Mesenchymal stem cell (in vitro differentiated cells and primary cell): Measurements from ENCODE around the gene WDFY2.

Experiments
- DNase-seq: peaks from one replicate; pipeline ENCODE4 v3.0.0-alpha.2; 2013
- H2AFZ ChIP-seq: one replicate; pipeline ENCODE4 v1.6.1; 2013; ENCODE audit warnings: low read depth, mild to moderate bottlenecking, control low read depth, inconsistent platforms, low read length, moderate library complexity
- H2AK5ac ChIP-seq: 2 replicates; pipeline ENCODE4 v1.6.1; 2013; ENCODE audit warnings: low read length, moderate library complexity, mild to moderate bottlenecking, inconsistent platforms; ENCODE audit not compliant: severe bottlenecking
- H2BK120ac ChIP-seq: one replicate; pipeline ENCODE4 v1.6.1; 2013; ENCODE audit warnings: low read depth, mild to moderate bottlenecking, inconsistent platforms, low read length, moderate library complexity
- H2BK12ac ChIP-seq, 2 experiments: one replicate each; pipeline ENCODE4 v1.6.1; 2013; ENCODE audit warnings: inconsistent platforms in 2 of 2, low read length in 2 of 2, mild to moderate bottlenecking in 2 of 2, moderate library complexity in 2 of 2, control low read depth in 1 of 2
- H2BK15ac ChIP-seq: one replicate; pipeline ENCODE4 v1.6.1; 2013; ENCODE audit warnings: mild to moderate bottlenecking, low read depth, inconsistent platforms; ENCODE audit not compliant: poor library complexity, severe bottlenecking
- H2BK5ac ChIP-seq: 2 replicates; pipeline ENCODE4 v1.6.1; 2013; ENCODE audit warnings: low read depth, mild to moderate bottlenecking, low read length, control low read depth, inconsistent platforms; ENCODE audit not compliant: poor library complexity, severe bottlenecking
- H3K14ac ChIP-seq, 2 experiments: one replicate each; pipeline ENCODE4 v1.6.1; 2013; ENCODE audit warnings: inconsistent platforms in 2 of 2, low read length in 2 of 2, control low read depth in 1 of 2, mild to moderate bottlenecking in 1 of 2, moderate library complexity in 1 of 2
- H3K18ac ChIP-seq, 2 experiments: one replicate each; pipeline ENCODE4 v1.6.1; 2013; ENCODE audit warnings: inconsistent platforms in 2 of 2, low read length in 2 of 2, control low read depth in 1 of 2, low read depth in 1 of 2, mild to moderate bottlenecking in 1 of 2
- H3K23ac ChIP-seq, 2 experiments: one replicate each; pipeline ENCODE4 v1.6.1; 2013; ENCODE audit warnings: inconsistent platforms in 2 of 2, low read length in 2 of 2, mild to moderate bottlenecking in 2 of 2, moderate library complexity in 2 of 2, control low read depth in 1 of 2
- H3K27ac ChIP-seq: 2 replicates; pipeline ENCODE4 v1.5.1; 2013; ENCODE audit warnings: mild to moderate bottlenecking, moderate library complexity, low read length, control low read depth, inconsistent platforms; ENCODE audit not compliant: poor library complexity, severe bottlenecking
- H3K27me3 ChIP-seq, 2 experiments: 2 replicates each; pipeline versions ENCODE4 v1.6.1 to v1.7.0; 2013; ENCODE audit warnings: low read length in 2 of 2, mild to moderate bottlenecking in 2 of 2, moderate library complexity in 2 of 2, control low read depth in 1 of 2, inconsistent platforms in 1 of 2; ENCODE audit not compliant: control insufficient read depth in 1 of 2, insufficient read depth in 1 of 2
- H3K36me3 ChIP-seq, 2 experiments: 2 replicates each; pipeline versions ENCODE4 v1.6.1 to v1.7.0; 2013; ENCODE audit warnings: low read length in 2 of 2, control low read depth in 1 of 2, inconsistent platforms in 1 of 2, low read depth in 1 of 2, mild to moderate bottlenecking in 1 of 2; ENCODE audit not compliant: insufficient read depth in 2 of 2, control insufficient read depth in 1 of 2
- H3K4ac ChIP-seq, 2 experiments: one replicate each; pipeline ENCODE4 v1.6.1; 2013; ENCODE audit warnings: inconsistent platforms in 2 of 2, low read length in 2 of 2, mild to moderate bottlenecking in 2 of 2, moderate library complexity in 2 of 2, control low read depth in 1 of 2, low read depth in 1 of 2
- H3K4me1 ChIP-seq: 2 replicates; pipeline ENCODE4 v1.6.1; 2013; ENCODE audit warnings: low read depth, low read length, control low read depth; ENCODE audit not compliant: control insufficient read depth, insufficient read depth
- H3K4me2 ChIP-seq: 2 replicates; pipeline ENCODE4 v1.6.1; 2013; ENCODE audit warnings: low read length, mild to moderate bottlenecking, inconsistent platforms; ENCODE audit not compliant: poor library complexity, severe bottlenecking
- H3K4me3 ChIP-seq, 2 experiments: 2 replicates each; pipeline versions ENCODE4 v1.5.1 to v1.7.0; 2013; ENCODE audit warnings: low read length in 2 of 2, mild to moderate bottlenecking in 2 of 2, control low read depth in 1 of 2, low read depth in 1 of 2; ENCODE audit not compliant: insufficient read depth in 1 of 2
- H3K79me1 ChIP-seq: replicated peaks from 2 replicates; pipeline ENCODE4 v1.6.1; 2013; ENCODE audit warnings: mild to moderate bottlenecking, control low read depth, low read length, inconsistent platforms; ENCODE audit not compliant: poor library complexity, severe bottlenecking
- H3K9ac ChIP-seq: 2 replicates; pipeline ENCODE4 v1.7.0; 2013; ENCODE audit warnings: mild to moderate bottlenecking, low read length, moderate library complexity
- H3K9me3 ChIP-seq: 2 replicates; pipeline ENCODE4 v1.7.0; 2013; ENCODE audit warnings: mild to moderate bottlenecking, low read length; ENCODE audit not compliant: control insufficient read depth
- H4K8ac ChIP-seq: one replicate; pipeline ENCODE4 v1.6.1; 2013; ENCODE audit warnings: inconsistent platforms, mild to moderate bottlenecking, low read length, moderate library complexity
- H4K91ac ChIP-seq: one replicate; pipeline ENCODE4 v1.6.1; 2013; ENCODE audit warnings: mild to moderate bottlenecking, low read length, inconsistent platforms
- WGBS: methylation state at CpG from one replicate; pipeline ENCODE4 v1.1.7; 2013; ENCODE audit warnings: mixed read lengths; 5-methylcytosine and 5-hydroxymethylcytosine counted together

Gene WDFY2

DNA sequence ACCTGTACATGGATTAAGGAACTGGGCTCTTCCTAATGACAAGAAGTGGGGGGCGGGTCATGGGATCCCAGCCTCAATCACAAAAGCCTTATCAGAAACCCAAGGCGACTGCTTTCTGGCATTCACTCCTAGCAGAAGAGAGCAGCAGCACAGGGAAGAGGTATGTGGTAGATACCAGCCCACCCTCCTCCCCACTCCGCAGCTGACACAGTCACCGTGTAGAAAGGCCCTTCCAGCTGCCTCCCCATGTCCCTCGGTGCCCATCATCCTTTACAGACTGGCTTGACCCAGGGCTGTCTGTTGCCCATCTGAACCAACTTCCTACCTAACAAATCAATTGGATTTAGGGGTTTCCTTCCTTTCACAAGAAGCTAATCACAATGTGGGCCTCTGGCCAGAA, 222.8 kb downstream of the WDFY2 start:
- DNase-seq: no peak
- WGBS: 77% methylated on average over 5 of the region's 5 CpGs

DNA sequence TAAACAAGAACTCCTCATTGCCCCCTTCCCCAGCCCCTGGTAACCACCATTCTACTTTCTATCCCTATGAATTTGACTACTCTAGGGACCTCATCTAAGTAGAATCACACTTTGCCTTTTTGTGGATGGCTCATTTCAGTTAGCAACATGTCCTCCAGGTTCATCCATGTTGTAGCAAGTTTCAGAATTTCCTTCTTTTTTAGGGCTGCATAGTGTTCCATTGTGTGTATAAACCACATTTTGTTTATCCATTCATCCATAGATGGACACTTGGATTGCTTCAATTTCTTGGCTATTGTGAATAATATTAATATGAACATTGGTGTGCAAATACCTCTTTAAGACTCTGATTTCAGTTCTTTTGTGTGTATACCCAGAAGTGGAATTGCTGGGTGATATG, 224.5 kb downstream of the WDFY2 start:
- no peak overlapping the region for H3K18ac ChIP-seq
- H4K8ac ChIP-seq: no peak overlapping the region
- no peak overlapping the region for H2AK5ac ChIP-seq
- H3K9ac ChIP-seq: no peak overlapping the region
- no peaks in the 10 kb centered on the region for H3K27me3 ChIP-seq
- H2BK5ac ChIP-seq: no peak overlapping the region
- no peaks in the 10 kb centered on the region for H3K36me3 ChIP-seq
- H3K4me3 ChIP-seq: no peak overlapping the region
- H2BK15ac ChIP-seq: no peak overlapping the region
- no peaks in the 10 kb centered on the region for H3K9me3 ChIP-seq
- H3K27ac ChIP-seq: no peak overlapping the region
- H3K14ac ChIP-seq: no peak overlapping the region
- H3K23ac ChIP-seq: no peak overlapping the region
- H4K91ac ChIP-seq: no peak overlapping the region
- no peak overlapping the region for H3K4ac ChIP-seq
- H2BK120ac ChIP-seq: no peak overlapping the region
- no peak for DNase-seq
- no peak overlapping the region for H2BK12ac ChIP-seq
- H3K4me2 ChIP-seq: no peak overlapping the region
- H3K79me1 ChIP-seq: no peaks in the 10 kb centered on the region
- H2AFZ ChIP-seq: no peak overlapping the region
- peaks cover 10% of the 10 kb centered on the region for H3K4me1 ChIP-seq

More for the DNA sequence above, 222.8 kb downstream of the WDFY2 start:
- H3K36me3 ChIP-seq: no peaks in the 10 kb centered on the region
- no peak overlapping the region for H3K23ac ChIP-seq
- H2BK120ac ChIP-seq: no peak overlapping the region
- no peak overlapping the region for H2AK5ac ChIP-seq
- H2BK15ac ChIP-seq: no peak overlapping the region
- H3K4me2 ChIP-seq: no peak overlapping the region
- no peak overlapping the region for H2AFZ ChIP-seq
- peaks cover 5% of the 10 kb centered on the region for H3K79me1 ChIP-seq
- no peak overlapping the region for H2BK12ac ChIP-seq
- H3K9me3 ChIP-seq: no peaks in the 10 kb centered on the region
- no peak overlapping the region for H3K18ac ChIP-seq
- no peak overlapping the region for H3K4ac ChIP-seq
- H3K14ac ChIP-seq: no peak overlapping the region
- H3K4me1 ChIP-seq: peaks cover 18% of the 10 kb centered on the region
- no peak overlapping the region for H3K27ac ChIP-seq
- no peaks in the 10 kb centered on the region for H3K27me3 ChIP-seq
- no peak overlapping the region for H2BK5ac ChIP-seq
- H4K8ac ChIP-seq: no peak overlapping the region
- H3K4me3 ChIP-seq: no peak overlapping the region
- no peak overlapping the region for H3K9ac ChIP-seq
- no peak overlapping the region for H4K91ac ChIP-seq

DNA sequence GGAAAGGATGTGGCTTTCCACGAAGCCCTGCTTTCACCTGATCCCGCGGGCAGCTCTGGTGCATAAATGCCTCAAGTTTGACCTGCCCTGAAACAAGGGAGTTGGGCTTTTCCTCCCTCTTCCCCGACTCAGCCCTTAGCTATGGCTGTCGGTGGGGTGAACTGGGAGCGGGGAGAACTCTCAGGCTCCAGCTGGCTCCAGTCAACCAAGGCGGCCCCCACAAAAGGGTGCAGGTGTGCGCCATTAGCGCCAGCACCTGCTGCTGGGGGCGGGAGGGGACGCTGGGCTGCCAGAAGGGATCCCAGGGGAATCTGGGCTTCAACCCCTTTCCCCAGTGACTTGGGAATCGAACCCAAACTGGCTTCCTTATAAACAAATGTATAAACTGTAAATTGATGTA, 226.8 kb downstream of the WDFY2 start:
- no peak overlapping the region for H3K4me3 ChIP-seq
- no peak overlapping the region for H2AFZ ChIP-seq
- H3K36me3 ChIP-seq: no peaks in the 10 kb centered on the region
- H3K14ac ChIP-seq: no peak overlapping the region
- H2BK12ac ChIP-seq: no peak overlapping the region
- no peak overlapping the region for H2AK5ac ChIP-seq
- H2BK15ac ChIP-seq: no peak overlapping the region
- H4K8ac ChIP-seq: no peak overlapping the region
- H4K91ac ChIP-seq: no peak overlapping the region
- no peak overlapping the region for H3K27ac ChIP-seq
- no peak overlapping the region for H3K4me2 ChIP-seq
- H3K9me3 ChIP-seq: no peaks in the 10 kb centered on the region
- no peak overlapping the region for H2BK5ac ChIP-seq
- H3K27me3 ChIP-seq: peaks cover 7 to 8% of the 10 kb centered on the region in 2 experiments
- no peak overlapping the region for H3K18ac ChIP-seq
- no peak overlapping the region for H3K4ac ChIP-seq
- peaks cover 10% of the 10 kb centered on the region for H3K4me1 ChIP-seq
- no peak overlapping the region for H3K23ac ChIP-seq
- no peak for DNase-seq
- no peaks in the 10 kb centered on the region for H3K79me1 ChIP-seq
- no peak overlapping the region for H2BK120ac ChIP-seq
- WGBS: 85% methylated on average over 11 of the region's 12 CpGs
- H3K9ac ChIP-seq: no peak overlapping the region

DNA sequence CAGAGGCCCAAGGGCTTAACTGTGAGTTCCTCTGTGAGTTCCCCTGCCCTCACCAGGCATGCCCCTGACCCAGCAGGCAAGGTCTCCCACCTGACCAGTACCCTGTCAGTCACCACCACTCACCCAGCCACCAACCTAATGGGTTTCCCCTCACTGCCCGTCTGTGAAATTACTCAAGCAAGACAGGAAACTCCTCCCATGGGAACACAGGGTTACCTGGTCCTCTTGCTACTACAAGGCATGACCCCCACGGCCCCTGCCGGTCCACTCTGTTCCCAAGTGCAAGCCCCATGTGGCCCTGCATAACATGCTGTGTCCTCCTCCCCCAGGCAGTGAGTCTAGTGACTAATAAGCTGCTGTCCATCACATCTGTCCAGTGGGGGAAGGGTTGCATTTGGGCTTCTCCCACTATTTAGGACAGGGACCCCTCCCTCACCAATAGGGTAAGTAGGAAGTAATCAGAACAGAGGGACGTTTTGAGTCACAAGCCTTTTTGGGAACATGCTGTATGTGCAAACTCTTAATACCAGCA, 227.7 kb downstream of the WDFY2 start:
- no peak overlapping the region for H3K14ac ChIP-seq
- H3K18ac ChIP-seq: no peak overlapping the region
- no peaks in the 10 kb centered on the region for H3K79me1 ChIP-seq
- no peak overlapping the region for H2BK5ac ChIP-seq
- peaks cover 12% of the 10 kb centered on the region for H3K4me1 ChIP-seq
- no peak overlapping the region for H2AFZ ChIP-seq
- H2BK12ac ChIP-seq: no peak overlapping the region
- no peak overlapping the region for H4K91ac ChIP-seq
- no peak overlapping the region for H4K8ac ChIP-seq
- no peak overlapping the region for H2BK15ac ChIP-seq
- no peaks in the 10 kb centered on the region for H3K36me3 ChIP-seq
- 67% methylated on average over 4 of the region's 4 CpGs for WGBS
- no peak for DNase-seq
- no peak overlapping the region for H3K9ac ChIP-seq
- H3K27ac ChIP-seq: no peak overlapping the region
- no peak overlapping the region for H3K4me2 ChIP-seq
- H2AK5ac ChIP-seq: no peak overlapping the region
- peaks cover 17 to 18% of the 10 kb centered on the region in 2 experiments for H3K27me3 ChIP-seq
- H3K4ac ChIP-seq: no peak overlapping the region
- H3K4me3 ChIP-seq: no peak overlapping the region
- no peaks in the 10 kb centered on the region for H3K9me3 ChIP-seq
- H2BK120ac ChIP-seq: no peak overlapping the region
- H3K23ac ChIP-seq: no peak overlapping the region
